G401 (cell line): Measurements from ENCODE around the gene LRRC74B. TPM values are rescaled to one million over a fixed set of nuclear protein-coding genes. Genes with fewer than 3 reads are reported as not detected.

Experiments
- DNase-seq: peaks from one replicate; pipeline ENCODE4 v3.0.0-alpha.2; 2015; ENCODE audit warnings: low spot score
- in situ Hi-C: cut with HindIII; loops from 2 replicates; pipeline ENCODE4 v1.10.0; 2016; ENCODE audit warnings: low sequenced_read_pairs, mixed read lengths
- total RNA-seq: library from RNA; depleted of rRNA; stranded (reverse); fragments of >200 nt; shearing (Covaris generic); gene quantifications from 2 replicates; pipeline ENCODE4 v1.2.3, GENCODE V29; 2014

LRRC74B gene
- total RNA-seq, 1 experiment from 2014 or later: not detected

GRCh38 chr22:21012446-21013407 lies 33.0 kb upstream of the LRRC74B start:
- peak; percentile 84 for DNase-seq
- in situ Hi-C loops: no loop called here

- peak; percentile 48 for DNase-seq
- in situ Hi-C loops: no loop called here
Measured at GRCh38 chr22:21013657-21014201, 32.0 kb upstream of the LRRC74B start.

- in situ Hi-C loops: no loop called here
- DNase-seq: peak; percentile 94
Measured at GRCh38 chr22:21014202-21014725, 31.5 kb upstream of the LRRC74B start.

GRCh38 chr22:21014726-21015465 lies 30.9 kb upstream of the LRRC74B start, which contains the start of gene P2RX6:
TSS of gene P2RX6 (plus strand) at chr22:21015165. CDS start at chr22:21015175, 10 bp downstream.
- in situ Hi-C loops: no loop called here
- no peak for DNase-seq

DNA sequence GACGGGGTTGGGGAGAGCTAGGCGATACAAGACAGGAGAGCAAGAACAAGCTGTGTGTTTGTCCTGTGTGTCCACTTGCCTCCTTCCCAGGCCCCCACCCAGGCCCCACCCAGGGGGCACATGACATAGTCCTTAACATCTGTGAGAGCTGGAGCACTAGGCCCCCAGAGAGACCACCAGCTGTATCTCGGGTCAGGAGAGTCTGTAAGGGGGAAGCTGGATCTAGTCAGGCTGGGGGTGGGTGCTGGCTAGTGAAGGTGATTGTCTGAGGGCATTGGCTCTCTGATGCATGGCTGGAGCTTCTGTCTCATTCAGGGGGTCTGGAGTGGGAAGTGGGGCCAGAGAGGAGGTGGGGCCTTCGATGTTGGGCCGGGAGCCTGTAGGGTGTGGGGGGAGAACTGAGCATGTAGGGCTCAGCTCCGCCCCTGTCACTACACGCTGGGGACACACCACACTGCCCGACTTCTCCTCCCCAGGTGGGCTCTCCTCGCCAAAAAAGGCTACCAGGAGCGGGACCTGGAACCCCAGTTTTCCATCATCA lies 30.2 kb upstream of the LRRC74B start:
- no peak for DNase-seq
- in situ Hi-C loops: no loop called here

DNA sequence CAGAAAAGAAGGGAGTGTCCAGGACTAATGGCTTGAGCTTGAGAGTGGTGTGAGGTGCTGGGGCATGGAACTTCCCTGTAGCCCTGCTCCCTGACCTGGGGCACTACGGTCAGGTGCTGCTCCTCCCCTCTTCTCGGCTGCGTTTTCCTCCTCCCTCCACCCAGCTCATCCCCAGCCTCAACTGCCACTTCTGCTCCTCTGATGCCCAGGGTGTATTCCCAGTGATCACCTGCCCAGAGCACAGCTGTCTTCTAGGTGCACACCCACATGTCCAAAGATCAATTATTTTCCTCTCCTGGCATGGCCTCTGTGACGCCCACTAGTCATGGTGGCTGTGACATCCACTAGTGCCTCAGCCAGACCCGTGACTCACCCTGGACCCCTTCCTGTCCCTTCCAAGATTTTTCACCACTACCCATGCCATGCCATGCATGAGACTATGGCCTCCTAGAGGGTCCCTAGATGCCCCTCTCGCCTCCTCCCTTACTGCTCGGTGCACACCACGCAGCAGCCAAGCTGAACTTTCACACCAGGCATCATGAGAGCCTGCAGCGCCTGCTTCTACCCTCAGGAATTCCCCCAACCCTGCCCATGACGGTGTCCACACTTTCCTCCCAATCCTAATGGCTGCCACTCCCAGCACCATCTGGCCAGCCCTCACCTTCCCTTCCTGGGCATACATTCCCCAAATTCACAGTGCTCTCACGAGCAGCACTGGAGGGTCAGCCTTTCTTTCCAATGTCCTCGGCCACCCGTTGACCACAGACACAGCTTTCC lies 28.9 kb upstream of the LRRC74B start:
- in situ Hi-C loops: no loop called here
- DNase-seq: no peak

DNA sequence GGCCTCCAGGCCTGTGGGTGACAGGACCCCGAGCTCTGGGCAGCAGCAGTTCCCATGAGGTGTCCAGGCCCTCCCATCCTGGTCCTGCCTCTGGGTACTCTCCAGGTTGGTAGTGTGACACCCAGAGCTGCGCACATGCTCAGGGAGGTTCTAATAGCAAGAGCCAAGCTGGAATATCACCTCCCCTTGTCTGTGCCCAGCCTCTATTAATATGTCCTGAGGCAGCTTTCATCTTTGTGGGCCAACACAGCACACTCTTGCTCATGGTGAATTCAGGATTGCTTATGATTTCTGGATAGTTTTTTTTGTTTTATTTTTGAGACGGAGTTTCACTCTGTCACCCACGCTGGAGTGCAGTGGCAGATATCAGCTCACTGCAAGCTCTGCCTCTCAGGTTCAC lies 27.4 kb upstream of the LRRC74B start:
- no peak for DNase-seq
- in situ Hi-C loops: no loop called here

DNA sequence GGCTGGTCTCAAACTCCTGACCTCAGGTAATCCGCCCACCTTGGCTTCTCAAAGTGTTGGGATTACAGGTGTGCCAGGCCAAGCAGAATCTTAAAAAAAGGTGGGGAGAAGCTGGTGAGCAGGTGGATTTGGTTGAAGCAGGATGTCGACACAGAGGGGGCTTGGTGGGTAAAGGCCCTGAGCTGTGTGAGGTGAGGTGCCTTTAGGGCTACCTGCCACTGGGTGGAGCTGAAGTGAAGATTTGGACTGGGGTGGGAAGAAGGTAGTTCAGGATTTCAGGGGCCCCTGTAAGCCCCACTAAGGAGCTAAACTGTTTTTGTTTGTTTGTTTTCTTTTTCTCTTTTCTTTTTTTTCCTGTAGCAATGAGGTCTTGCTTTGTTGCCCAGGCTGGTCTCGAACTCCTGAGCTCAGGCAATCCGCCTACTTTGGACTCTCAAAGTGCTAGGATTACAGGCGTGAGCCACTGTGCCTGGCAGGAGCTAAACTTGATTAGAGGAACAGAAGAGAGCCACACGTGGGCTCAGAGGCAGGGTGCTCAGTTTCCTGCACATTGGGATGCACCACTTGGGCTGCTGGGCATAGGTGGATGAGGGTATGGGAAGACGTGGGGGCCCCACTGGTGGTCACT lies 24.8 kb upstream of the LRRC74B start:
- no peak for DNase-seq
- in situ Hi-C loops: no loop called here

GRCh38 chr22:21022507-21022906 lies 23.2 kb upstream of the LRRC74B start:
- no peak for DNase-seq
- in situ Hi-C loops: no loop called here

DNA sequence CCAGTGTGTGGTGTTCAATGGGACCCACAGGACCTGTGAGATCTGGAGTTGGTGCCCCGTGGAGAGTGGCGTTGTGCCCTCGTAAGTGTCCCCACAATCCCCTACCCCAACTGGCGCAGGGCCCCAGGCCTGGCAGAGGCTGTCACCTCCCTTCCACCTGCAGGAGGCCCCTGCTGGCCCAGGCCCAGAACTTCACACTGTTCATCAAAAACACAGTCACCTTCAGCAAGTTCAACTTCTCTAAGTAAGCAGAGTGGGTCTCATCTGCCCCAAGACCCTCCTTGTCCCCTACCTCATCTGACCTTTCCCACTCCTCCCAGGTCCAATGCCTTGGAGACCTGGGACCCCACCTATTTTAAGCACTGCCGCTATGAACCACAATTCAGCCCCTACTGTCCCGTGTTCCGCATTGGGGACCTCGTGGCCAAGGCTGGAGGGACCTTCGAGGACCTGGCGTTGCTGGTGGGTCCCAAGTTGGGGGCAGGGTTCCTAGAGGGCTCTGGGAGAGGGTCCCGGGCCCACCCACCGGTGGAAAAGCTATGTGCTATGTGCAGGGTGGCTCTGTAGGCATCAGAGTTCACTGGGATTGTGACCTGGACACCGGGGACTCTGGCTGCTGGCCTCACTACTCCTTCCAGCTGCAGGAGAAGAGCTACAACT lies 22.7 kb upstream of the LRRC74B start:
- DNase-seq: no peak
- in situ Hi-C loops: no loop called here

DNA sequence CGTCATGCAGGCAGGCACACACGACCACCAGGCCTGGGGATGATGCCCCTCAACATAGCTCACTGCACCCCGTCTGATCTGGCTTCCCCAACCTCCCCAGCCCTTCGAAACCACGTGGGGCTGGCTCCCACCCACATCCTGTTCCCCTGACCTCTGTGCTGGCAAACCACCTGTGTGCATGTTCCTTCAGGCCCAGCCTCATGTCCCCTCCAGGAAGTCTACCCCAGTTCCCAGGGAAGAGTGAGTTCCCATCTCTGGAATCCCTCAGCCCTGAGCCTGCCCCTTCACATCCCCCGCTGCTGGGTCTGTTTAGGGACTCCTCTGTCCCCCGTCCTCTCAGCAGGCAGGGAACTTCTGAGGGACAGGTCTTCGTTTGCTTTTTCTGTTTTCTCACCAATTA lies 20.5 kb upstream of the LRRC74B start:
- no peak for DNase-seq
- in situ Hi-C loops: no loop called here

- in situ Hi-C loops: no loop called here
- no peak for DNase-seq
Measured at GRCh38 chr22:21025763-21026755, 19.7 kb upstream of the LRRC74B start.

DNA sequence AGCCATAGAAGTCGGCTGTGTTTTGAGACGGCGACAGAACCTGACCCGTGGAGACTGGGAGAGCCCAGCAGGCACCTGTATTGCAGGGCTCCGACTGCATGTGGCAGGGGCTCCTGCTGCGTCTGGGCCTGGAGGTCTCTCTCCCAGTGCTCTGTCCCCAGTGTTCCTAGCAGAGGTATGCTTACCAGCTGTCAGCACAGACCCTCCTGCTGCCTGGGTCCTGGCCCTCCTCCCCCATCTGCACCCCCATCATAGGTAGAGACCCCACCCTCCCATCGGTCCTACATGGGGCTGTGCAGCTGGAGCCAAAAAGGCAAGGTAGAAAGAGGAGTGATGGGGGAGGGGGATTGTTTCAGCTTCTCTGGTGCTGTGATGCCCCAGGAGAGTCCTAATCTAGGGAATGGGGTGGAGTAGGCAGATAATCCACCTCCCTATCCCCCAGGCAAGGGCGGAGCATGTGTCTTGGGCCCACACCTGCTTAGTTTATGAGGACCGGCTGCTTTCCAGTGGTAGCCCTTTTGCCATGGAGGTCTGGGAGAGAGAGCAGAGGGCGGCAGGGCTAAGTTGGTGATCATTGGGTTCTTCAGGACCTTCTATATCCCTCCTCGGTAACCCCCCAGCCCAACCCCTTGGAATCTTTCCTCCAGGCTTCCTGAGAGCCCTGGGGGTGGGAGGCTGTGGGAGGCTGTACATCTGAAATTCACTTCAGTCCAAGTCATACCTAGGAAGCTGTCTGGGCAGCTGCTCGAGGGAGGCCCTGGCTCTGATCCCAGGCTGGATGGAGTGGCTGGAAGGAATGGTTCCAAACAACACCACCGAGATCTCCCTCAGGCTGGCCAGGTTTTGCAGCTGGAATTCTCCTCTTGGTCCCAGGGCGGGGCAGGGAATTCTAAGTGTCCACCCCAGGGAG lies 18.7 kb upstream of the LRRC74B start:
- in situ Hi-C loops: no loop called here
- no peak for DNase-seq

DNA sequence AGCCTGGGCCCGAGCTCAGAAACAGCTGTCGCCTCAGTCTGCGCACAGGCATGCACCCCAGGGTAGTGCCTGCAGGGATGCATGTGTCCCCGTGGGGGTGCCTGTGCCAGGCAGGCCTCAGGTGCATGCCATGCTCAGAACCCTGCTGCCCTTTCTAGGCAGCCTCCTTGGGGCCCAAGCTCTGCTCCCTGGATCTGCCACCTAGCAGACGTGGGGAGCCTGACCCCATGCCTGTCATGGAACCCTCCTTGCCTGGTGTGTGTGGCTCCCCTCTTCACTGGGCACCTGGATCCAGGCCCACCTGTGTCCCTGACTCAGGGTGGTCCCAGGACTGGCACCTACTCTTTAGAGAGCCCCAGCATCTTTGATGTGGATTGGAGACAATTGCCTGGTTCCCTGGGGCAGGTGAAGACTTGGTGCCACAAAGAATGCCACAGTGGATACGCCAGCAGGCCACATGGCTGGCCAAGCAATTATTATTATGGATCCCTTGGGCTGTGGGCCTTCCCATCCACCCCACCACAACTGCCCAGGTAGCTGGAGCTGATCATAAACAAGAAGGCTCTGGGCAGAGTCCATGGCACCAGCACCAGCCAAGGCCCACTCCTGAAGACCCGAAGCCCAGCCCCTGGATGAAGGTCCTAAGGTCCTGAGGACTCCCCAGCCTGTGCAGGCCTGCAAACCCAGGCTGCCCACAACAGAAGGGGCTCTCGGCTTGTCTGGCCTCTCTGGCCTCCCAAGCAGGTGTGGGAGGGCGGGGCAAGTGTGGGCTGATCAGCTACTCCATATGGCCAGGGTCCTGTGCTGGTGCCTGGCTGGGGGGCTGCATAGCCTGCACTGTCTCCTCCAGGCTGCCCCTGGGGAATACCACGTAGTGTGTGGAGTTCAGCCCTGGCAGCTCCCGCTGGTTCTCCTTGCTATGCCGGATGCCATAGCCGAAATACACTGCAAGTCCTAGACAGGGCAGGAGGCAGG lies 17.2 kb upstream of the LRRC74B start:
- no peak for DNase-seq

More for the DNA sequence above, 17.2 kb upstream of the LRRC74B start:
- in situ Hi-C loops: no loop called here
